Cortex of kidney (tissue), 1 donor: ENCODE results near the gene PFDN1.
"Not testable (repeated sequence)": the region's sequence is repeated elsewhere in the genome, so short reads cannot be mapped to it uniquely, and the experiment has no call there.

Experiments
- DNase-seq: peaks from one replicate; lab custom pipeline; 2025; lab: John Stamatoyannopoulos, UW

PFDN1 gene, protein sequence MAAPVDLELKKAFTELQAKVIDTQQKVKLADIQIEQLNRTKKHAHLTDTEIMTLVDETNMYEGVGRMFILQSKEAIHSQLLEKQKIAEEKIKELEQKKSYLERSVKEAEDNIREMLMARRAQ

DNA sequence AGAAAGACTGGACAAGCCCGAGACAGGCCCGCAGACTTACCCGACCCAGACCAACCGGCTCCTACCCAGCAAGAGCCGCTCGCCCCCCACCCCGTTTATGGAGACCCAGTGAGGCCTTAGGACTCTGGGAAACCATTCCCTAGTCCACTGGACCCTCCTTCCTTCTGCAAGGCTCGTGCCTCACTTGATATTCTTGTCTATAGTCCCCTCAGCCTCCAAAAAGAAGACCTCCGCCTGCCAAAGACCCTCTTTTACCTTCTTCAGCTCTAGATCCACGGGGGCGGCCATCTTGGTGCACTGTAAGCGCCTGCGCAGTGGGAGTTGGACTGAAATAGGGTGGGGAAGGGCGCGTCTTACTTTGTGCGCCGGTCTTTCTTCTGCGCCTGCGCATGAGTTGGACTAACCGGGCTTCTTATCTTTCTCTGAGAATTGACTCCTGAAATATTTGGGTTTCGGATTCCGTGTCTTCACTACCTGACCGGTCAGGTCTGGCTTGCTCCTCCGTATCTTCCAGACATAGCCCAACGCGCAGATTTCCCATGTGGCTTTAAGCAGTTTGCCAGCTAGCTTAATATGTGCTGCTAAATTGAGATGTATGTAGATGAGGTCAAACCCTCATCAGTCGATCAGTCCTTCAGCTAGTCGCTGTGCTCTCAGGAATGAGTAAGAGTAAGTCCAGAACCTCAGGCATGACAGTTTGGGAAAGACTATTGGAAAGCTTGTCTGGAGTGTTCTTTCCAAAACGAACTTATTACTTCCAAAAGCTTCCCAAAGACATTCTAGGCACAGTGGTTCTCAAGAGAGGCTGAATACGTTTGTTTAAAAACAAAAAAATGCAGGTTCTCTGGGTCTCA, at the start of gene PFDN1:
TSS of gene PFDN1 (minus strand) at position 316 of the 854 bp plus-strand sequence. CDS start at position 288, 28 bp downstream.
- no peak for DNase-seq

DNA sequence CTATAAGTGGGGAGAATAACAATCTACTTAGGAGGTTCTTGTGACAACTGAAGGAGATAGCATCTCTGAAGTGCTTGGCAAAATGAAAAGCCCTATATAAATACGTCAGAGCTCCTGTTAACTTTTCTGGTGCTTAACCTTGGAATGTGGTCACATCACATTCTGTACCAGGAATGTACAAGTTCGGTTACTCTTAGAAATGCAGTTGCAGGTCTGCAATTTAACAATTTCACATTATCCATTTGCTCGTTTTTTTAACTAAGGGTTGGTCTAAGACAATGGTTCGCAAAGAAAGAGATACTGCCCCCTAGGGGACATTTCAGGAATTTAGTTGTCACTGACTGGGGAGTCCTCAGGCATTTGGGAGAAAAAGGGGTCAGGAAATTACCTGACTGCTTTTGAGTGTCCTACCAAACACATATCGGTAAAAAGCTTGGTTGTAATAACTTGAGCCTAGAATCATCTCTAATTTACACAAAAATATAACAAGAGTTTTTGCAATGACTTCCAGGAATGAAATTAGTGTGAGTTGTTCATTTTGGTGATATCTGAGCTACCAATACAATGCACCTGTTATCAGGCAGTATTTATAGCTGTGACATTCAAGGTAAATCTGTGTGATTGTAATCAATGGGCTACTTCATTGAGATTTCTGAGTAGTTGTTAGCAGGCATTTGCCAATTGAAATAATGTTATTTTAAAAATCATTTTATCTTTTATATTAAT, 48.9 kb upstream of the PFDN1 start:
- DNase-seq, result no peak

DNA sequence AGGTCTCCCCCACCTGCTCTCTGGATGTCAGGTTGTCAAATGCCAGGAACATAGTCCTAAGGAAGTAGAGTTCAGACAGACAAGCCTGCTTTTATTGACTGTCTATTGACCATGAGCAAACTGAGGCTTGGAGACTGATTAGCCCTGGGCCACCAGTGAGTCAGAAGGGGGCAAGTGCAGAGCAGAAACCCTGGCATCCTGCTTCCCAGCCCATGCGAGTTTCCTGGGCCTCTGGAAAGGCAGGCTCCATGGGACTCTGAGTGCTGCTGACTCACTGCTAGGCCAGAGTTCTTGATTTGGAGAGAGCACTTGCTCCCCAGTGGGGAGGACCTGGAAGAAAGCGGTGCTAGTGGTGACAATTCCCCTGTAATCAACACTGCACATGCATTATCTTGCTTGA, 46.3 kb upstream of the PFDN1 start:
- no peak for DNase-seq

DNA sequence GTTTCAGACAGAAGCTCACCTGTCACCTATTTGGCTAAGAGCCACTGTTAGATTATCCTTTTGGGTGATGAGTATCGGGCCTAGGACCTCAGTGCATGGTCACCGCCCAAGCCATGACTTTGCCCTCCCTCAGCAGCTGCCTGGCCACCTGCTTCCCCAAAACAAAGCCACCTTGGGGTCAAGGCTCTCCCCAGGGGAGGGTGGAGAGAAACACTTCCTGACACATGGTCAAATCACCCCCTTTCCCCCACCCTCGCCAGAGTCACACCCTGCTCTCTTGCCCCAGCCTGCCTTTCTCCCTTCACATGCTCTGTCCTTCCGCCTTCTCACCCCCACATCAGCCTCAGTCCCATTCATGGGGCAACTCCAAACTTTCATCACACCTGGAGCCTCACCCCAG, 45.2 kb upstream of the PFDN1 start:
- DNase-seq, result no peak

DNA sequence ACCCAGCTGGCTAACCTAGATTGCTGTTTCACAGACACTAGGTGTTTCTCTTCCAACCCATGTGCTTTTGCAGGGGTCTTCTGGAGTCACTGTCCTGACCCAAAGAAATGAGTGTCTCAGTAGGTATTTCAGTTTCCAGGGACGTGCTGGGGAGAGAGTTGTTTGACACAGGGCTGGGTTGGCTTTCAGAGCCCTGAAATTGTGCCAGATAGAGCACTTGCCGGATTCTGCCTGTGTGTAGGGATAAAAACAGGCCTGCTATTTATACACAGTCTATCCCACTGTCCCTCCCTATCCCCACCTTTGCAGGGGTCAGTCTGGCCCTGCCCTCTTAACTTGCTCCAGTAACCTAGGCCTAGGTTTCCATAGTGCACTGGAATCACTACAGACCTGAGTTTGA, 44.5 kb upstream of the PFDN1 start:
- no peak for DNase-seq

DNA sequence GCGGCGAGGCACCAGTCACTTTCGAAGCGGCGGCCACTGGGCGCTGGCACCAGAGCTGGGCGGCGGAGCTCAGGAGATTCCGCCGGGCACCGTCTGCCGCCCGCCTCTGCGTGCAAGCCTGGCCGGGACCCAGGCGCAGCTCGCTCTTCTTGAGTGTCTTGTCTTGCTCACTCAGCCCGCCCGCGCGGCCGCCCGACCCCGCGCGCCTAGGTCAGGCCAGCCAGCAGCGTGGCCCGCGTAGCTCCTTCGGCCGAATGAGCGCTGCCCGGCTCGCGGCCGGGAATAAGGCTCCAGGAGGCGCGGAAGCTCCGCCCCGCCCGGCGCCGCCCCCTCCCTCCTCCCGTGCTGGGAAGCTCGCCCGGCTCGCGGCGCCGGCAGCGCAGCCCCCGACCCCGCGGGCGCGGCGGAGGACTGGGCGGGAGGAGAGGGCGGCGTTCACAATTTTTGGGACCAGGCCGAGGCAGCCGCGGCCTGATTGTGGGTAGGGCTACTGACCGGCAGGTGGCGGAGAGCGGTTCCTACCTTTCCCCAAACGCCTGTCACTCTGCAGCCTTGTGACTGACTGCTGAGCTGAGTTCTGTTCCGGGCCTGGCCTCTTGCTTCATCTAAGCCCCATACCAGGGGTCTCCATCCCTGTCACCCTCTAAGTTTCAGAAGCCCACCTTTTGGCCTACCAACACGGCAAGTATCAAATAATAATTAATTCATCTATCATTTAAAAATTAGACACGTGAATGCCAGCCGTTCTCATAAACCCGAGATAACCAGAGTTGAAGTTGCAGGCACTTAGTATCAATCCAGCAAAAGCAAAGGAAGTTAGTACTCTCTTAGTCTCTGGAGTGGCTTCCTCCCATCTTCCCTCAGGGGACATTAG, 43.7 kb upstream of the PFDN1 start, which contains the start of gene HBEGF:
TSS of gene HBEGF (minus strand) at position 256 of the 874 bp plus-strand sequence. CDS start 275 bp downstream, outside the sequence.
- DNase-seq, result peak; percentile 77

DNA sequence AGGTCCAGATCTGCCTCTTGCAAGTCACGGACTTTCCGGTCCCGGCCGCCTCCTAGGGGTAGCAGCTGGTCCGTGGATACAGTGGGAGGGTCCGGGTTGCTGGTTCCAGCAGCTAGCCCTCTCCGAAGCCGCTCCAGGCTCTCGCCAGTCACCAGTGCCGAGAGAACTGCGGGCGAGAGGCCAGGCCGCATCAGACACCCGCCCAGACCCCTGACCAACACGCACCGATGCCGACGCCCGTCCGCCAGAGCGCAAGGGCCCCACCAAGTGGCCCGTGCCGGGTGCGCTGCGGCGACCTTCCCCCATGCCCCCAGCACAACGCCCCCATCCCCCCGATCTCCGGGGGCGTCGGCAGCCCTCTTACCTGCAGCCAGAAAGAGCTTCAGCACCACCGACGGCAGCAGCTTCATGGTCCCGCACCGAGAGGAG, 43.0 kb upstream of the PFDN1 start:
- DNase-seq, result no peak

DNA sequence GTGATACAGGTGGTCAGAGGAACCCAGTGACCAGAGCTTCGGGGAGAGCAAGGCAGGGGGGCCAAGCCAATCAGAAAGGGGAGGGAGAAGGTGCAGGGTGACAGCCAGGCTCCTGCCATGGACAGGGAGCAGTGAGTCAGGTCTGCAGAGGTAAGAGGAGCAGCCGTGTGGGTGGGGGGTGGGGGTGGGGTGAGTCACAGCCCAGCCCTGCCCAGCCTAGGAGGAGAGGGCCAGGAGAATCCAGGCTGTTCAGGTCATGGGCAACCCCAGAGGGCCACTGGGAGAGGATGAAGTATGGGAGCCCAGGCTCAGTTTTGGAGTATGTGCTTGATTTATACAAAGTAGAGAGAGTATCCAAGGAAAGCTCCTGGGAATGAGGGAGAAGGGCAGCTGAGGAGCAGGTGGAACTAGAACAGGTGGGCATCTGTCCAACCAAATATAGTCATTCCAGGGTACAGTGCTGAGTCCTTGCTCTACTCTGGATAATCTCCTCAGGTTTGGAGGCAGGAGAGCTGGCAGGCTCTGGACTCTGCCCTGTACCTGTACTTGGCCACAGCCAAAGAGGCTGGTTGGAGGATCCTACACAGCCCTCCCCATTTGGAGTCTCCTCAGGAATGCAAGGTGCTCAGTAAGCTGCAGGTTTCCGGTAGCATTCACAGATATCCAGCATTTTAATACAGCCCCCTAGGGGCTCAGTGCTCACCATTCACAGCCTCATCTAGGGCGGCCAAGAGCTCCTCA, 42.0 kb upstream of the PFDN1 start:
- no peak for DNase-seq

DNA sequence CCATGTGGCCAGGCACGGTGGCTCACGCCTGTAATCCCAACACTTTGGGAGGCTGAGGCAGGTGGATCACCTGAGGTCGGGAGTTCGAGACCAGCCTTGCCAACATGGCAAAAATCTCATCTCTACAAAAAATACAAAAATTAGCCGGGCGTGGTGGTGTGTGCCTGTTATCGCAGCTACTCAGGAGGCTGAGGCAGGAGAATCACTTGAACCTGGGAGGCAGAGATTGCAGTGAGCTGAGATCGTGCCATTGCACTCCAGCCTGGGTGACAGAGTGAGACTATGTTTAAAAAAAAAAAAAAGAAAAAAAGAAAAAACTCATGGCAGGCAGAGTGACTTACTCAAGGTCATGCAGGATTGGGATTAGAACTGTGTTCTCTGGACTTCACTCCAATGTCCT, 40.9 kb upstream of the PFDN1 start:
- not testable (repeated sequence) for DNase-seq

DNA sequence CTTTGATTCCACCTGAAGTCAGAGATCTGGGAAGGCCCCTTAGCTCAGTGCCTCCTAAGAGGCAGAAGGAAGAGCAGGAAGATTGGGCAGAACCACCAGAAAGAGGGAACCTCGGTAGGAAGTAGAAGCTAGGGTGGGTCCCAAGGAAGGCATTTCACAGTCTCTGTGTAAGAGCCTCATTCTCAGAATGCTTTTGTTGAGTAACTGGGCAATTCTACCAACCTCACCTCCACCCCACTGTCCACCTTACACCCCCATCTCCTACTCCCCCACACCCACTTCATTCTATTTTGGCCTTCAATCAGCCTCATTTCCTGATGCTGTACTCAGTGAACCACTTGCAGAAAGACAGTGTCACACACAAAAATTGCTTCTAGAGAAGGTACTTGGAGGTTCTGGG, 40.0 kb upstream of the PFDN1 start:
- no peak for DNase-seq

DNA sequence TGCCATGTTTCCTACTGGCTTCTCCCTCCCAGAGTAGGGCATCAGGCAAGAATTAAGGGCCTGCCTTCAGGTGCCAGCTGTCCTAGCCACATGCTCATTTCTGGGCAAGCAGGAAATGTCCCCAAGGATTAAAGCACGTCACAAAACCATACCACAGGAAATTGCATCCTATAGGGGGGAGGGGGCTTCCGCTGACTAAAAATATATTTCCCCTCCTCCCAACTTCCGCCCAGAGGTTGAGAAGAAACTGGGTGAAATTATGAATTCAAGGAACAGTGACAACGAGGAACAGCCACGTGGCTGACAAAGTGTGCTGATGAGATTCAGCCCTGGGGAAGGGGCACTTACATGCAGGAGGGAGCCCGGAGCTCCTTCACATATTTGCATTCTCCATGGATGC, 39.4 kb upstream of the PFDN1 start:
- DNase-seq, result no peak

DNA sequence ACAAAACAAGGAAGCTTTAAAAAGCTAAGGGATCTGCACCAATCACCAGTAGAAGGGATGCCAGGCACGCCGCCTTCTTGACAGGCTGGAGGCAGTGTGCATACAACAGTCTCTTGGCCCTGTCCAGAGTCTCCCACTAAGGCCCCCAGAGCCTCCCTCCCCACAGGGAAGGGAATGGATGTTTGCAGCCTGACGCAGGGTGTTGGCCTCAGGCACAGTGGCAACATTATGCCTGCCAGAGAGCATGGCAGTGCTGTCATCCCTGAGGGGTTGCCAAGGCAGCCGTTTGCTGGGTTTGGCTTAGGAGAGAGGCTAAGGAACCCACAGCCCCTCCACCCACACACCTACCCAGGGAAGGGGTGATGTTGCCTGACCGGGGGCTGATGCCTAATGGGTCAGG, 38.7 kb upstream of the PFDN1 start:
- no peak for DNase-seq

DNA sequence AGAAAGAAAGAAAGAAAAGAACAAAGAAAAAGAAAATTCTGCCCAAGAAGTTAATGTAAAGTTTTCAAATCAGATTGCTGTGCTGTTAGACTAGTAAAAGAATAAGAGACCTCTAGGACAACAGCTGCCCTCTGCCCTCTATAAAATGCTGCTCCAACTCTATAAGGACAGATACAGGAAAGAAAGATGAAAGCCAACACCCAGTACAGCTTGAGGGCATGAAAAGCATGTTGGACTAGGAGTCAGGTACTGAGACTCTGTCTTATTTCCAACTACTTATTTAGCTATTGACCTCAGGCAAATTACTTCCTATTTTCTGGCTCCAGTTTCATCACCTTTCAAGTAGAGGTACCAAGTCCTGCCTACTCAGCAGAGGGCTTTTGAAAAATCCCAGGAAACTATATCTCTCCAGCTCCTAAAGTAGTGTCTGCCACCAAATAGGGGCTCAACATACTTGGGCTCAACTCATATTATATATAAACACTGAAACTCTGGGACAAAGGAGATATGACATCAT, 37.8 kb upstream of the PFDN1 start:
- no peak for DNase-seq

DNA sequence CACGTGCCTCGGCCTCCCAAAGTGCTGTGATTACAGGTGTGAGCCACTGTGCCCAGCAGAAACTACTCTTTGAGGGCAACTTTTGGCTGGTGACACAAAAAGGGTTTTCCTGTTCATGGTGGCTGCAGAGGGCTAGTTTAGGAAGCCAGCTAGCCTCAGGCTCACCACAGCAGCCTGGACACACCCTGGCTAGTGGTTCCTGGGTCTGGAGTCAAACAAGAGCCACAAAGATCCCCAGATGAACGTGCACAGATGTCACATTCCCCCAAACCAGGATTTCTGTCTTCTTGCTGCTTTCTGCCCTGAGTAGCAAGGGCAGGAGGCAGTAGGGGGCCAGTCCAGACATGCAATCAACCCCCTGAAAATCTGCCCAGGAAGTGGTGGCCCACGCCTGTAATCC, 36.7 kb upstream of the PFDN1 start:
- DNase-seq, result no peak

DNA sequence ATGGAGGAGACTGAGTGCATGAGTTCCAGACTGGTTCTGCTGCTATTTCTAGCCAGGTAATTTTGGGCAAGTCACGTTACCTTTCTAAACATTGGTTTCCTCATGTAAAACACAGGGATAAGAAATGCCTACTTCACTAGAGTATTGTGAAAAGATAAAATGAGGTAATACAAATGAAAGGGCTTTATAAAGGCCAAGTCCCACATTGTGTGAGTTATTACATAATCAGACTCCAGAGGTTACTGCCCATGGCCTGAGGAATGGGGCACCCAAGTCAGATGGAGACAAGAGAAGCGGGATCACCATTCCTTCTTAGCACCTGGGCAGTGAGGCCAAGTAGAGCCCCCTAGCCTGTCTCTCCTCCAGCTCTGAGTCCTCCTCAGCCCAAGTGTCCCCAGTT, 36.0 kb upstream of the PFDN1 start:
- no peak for DNase-seq

DNA sequence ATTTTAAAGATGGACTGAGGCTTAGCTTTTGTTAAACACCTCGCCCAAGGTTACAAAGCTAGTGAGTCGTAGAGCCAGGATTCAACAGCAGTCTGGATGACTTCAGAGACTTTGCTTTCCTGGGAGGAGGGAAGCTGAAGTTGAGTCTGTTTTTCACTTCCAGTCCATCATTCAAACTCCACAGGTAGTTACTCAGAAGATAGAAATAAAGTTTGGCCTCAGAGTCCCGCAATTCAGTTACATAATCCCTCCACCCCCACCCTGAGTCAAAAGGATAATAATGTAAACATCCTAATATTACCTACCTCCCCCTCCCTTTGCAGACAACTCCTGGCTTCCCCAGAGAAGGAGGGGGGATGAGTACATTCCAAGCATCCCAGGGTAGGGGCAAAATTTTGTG, 35.4 kb upstream of the PFDN1 start:
- DNase-seq, result no peak

DNA sequence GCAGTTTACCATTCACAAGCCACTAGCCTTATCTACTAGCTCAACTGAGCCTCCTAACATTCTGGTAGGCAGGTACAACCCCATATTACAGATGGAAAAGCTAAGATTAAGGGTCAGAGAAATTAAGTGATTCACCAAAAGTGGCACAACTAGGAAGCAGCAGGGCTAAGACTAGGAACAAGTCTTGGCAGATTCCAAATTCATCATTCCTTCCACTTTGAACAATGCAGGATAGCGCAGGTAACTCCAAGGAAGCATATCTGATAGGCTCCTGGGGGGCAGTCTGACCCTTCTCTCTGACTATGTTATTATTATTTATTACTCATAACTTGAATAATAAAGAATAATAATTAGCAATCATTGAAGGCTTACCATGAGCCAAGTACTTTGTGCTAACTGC, 35.0 kb upstream of the PFDN1 start:
- no peak for DNase-seq

DNA sequence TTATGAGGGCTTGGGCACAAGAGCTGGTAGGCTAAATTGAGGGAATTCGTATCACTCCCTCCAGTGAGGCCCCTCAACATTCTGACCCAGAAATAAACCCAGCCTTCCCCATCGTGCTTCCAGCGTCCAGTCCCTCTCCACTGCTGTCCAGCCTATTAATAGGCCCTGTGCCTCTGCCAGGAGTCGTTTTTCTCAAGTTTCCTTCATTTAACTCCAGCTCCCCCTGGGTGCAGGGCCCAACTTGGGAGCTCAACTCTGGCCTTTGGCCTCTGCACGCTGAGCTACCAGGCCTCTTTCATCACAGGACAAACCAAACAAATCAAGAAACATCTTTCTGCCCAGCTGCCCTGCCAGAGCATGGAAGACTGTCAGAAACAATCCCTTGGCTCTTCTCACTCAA, 33.5 kb upstream of the PFDN1 start:
- DNase-seq, result no peak

DNA sequence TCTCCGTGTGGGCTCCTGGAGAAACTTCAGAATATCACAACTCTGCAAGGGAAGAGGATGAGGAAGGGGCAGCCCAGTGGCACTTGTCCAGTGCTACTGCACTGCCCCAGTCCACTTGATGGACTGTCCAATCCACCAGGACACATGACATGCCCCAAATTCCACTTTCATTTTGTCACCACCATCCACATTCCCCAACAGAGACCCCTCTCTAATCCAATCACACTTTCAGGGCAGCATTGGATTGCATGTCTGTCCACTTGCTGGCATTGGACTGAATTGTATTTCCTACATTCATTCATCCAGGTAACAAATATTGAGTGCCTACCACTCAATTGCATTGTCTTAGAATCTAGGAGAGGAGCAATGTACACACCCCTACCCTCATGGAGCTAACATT, 28.7 kb upstream of the PFDN1 start:
- no peak for DNase-seq

DNA sequence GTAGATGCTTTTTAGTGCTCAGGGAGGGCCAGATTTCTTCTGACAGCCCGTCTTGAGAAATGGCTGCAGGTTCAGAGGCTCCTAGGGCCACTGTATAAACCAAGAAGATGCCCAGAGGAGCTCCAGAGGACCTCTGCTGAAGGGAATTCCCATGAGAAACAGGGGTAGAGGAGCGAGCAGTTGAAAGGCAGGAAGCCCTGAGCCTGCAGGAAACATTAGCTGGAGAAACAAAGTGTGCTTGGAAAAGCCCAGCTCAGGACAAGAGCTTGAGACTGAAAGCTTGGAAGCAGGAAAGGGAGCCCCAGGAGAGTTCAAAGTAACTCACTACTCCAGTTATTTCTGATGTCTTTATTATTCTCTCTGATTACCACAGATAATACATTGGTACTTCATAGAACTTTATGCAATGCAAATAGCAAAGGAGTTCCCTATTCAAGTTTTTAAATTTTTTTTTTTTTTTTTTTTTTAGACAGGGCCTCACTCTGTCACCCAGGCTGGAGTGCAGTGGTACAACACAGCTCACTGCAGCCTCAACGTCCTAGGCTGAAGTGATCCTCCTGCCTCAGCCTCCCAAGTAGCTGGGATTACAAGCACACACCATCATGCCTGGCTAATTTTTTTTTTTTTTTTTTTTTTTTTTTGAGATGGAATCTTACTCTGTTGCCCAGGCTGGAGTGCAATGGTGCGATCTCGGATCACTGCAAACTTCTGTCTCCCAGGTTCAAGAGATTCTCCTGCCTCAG, 27.0 kb upstream of the PFDN1 start:
- no peak for DNase-seq
